Fibroblast of peridontal ligament (primary cell): ENCODE measurements around the gene FLT3LG.

Source experiments
- DNase-seq: peaks from one replicate; pipeline ENCODE4 v3.0.0-alpha.2; 2010; ENCODE audit errors: extremely low read depth

FLT3LG gene

GRCh38 chr19:49488863-49489537 is 15.0 kb downstream of the FLT3LG start:
- peak; percentile 33 for DNase-seq

GRCh38 chr19:49489601-49490167 is 15.7 kb downstream of the FLT3LG start:
- no peak for DNase-seq

- no peak for DNase-seq
Measured at GRCh38 chr19:49490287-49491029, 16.4 kb downstream of the FLT3LG start.

- no peak for DNase-seq
Measured at GRCh38 chr19:49491030-49491803, 17.2 kb downstream of the FLT3LG start.

GRCh38 chr19:49491804-49492572 is 18.0 kb downstream of the FLT3LG start:
- no peak for DNase-seq

- DNase-seq = peak; percentile 41
Measured at GRCh38 chr19:49492573-49493405, 18.8 kb downstream of the FLT3LG start.

- DNase-seq = no peak
Measured at GRCh38 chr19:49496574-49497008, 22.6 kb downstream of the FLT3LG start.

- DNase-seq = peak; percentile 56
Measured at GRCh38 chr19:49497047-49497788, 23.2 kb downstream of the FLT3LG start.

GRCh38 chr19:49497789-49498103 is 23.7 kb downstream of the FLT3LG start:
- DNase-seq = no peak

GRCh38 chr19:49498475-49498874 is 24.5 kb downstream of the FLT3LG start:
- DNase-seq = no peak

GRCh38 chr19:49499030-49499670 is 25.1 kb downstream of the FLT3LG start:
- DNase-seq = no peak

GRCh38 chr19:49502866-49503581 is 29.0 kb downstream of the FLT3LG start:
- peak; percentile 94 for DNase-seq

- DNase-seq = no peak
Measured at GRCh38 chr19:49503582-49503962, 29.6 kb downstream of the FLT3LG start.

GRCh38 chr19:49506575-49507105 is 32.6 kb downstream of the FLT3LG start:
- peak; percentile 29 for DNase-seq

- no peak for DNase-seq
Measured at GRCh38 chr19:49507803-49508494, 33.9 kb downstream of the FLT3LG start.

GRCh38 chr19:49512970-49513745 is 39.1 kb downstream of the FLT3LG start:
- no peak for DNase-seq

- no peak for DNase-seq
Measured at GRCh38 chr19:49513746-49514118, 39.7 kb downstream of the FLT3LG start.
